NCI-H2107 (cell line): Measurements from ENCODE around the gene KMT2B.
"Not testable (repeated sequence)": the region's sequence is repeated elsewhere in the genome, so short reads cannot be mapped to it uniquely, and the experiment has no call there.

Experiments used
- DNase-seq: peaks from one replicate; lab custom pipeline; 2025; lab: John Stamatoyannopoulos, UW

KMT2B gene

DNA sequence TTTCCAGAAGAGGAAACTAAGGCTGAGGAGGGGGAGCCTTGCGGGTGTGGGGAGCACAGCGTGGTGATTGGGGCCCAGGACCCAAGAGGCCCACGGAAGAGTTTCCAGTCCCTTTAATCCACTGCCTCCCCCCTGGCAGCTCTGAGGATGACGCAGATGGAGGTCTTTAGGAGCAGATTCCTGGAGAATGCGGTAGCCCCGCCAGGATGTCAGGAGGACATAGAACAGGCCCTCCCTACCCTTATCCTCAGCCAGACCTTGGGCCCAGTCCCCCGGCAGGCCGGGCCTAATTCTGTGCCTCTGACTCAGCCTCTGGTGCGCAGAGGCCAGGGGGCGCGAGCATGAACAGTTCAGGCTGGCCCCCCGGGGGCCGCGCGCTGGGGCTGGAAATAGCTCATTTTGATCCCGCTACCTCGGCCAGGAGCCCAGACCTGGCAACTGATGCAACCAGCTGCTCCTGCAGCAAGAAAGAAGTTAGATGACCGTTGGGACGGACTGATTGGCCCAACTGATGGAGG lies 39.5 kb downstream of the KMT2B start:
- no peak for DNase-seq

DNA sequence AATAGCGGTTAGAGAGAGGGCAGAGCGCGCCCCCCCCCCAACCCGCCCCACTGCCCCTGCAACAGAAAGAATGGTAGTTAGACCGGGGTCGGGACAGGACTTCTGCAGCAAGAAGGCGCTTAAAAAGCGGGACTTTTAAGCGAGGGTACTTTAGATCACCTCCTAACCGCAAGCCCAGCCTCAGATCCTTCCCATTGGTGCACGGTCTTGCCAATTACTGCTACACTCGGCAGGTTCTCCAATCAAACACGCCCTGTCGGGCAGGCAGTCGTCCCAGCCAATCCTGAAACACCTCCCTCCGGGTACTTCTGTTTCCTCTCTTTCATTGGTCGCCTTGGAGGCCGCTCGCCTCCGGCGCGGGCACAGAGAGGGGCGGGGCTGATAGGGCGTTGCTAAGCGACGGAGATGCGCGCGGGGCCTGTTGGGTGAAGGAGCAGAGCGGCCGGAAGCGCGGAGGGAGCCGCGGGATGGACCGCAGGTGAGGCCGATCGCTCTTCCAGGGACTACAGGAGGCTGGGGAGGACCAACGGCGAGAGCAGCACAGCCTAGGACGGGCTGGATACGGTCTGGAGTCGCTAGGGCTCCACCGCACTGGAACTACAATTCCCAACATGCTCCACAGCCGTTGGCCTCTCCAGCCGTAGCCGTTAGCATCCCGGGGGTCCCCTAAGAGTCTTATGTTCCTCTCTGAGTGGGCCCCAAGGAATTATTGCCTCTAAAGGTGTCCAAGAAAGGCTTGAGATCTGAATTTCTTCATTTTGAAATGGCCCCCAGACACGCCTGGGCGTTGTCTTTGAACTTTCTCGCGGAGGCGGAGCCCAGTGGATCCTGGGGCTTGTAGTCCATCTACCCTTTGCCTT lies 40.2 kb downstream of the KMT2B start, which contains the start of gene PROSER3:
PROSER3 (plus strand) TSS at position 428 of the 860 bp plus-strand sequence; CDS start at position 468, 40 bp downstream.
- DNase-seq: peak; percentile 95

GRCh38 chr19:35759697-35760096 lies 41.9 kb downstream of the KMT2B start:
- no peak for DNase-seq

- DNase-seq: no peak
Observed at GRCh38 chr19:35760711-35761349, 43.0 kb downstream of the KMT2B start.

GRCh38 chr19:35764432-35765315 lies 46.9 kb downstream of the KMT2B start:
- no peak for DNase-seq

GRCh38 chr19:35766571-35767104 lies 48.8 kb downstream of the KMT2B start:
- no peak for DNase-seq

- no peak for DNase-seq
Observed at GRCh38 chr19:35767288-35768081, 49.7 kb downstream of the KMT2B start.

DNA sequence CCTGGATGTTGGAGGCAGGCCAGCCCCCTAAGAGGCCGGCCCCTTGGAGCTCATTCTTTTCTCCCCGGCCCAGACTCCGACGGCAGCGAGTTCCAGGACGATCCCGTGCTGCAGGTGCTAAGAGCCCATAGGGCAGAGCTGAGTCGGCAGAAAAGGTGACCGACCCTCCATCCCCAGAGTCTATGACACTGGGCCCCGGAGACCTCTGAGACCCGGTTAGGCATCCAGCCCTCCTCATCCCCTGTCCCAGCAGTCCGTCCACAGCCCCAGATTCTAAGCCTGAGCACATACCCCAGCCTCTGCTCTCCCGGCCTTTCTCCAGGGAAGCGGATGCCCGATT lies 50.2 kb downstream of the KMT2B start:
- no peak for DNase-seq

GRCh38 chr19:35772362-35772761 lies 54.6 kb downstream of the KMT2B start:
- not testable (repeated sequence) for DNase-seq

- DNase-seq: no peak
Observed at GRCh38 chr19:35773020-35773806, 55.4 kb downstream of the KMT2B start.

DNA sequence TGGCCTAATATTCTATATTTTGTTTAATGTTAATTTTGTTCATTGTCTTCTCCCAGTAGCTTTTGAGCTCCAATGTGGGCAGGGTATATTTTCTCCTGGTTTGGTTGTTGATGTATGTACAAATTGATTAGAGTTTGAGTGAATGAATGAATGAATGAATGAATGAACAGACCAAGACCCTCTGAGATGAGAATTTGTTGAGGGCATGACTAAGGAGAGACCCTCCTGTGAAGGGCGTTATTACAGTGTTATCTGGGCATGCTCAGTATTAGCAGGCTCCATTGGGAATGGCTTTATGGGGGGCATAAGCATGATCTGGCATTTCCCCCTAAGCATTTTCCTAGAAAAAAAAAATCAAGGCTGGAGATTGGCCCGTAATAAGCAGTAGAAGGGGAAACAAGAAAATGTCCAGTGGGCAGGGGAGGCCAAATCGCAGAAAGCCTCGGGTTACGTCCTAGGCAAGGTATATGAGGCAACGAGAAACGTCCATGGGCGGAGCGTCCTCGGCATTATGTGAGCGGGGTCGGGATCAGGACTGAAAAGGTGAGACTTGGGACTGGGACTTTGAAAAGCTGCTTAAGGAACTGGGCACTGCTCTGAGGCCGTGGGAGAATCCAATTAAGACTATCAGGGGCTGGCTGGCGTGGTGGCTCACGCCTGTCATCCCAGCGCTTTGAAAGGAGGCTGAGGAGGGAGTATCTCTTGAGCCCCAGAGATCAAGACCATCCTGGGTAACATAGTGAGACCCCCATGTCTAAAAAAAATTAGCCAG lies 56.7 kb downstream of the KMT2B start:
- no peak for DNase-seq

GRCh38 chr19:35775046-35775297 lies 57.2 kb downstream of the KMT2B start:
- no peak for DNase-seq

GRCh38 chr19:35775298-35776101 lies 57.7 kb downstream of the KMT2B start, which contains the start of gene ARHGAP33:
Gene ARHGAP33, plus strand, starts transcription at chr19:35775564. Its CDS starts 95 bp downstream, at chr19:35775659.
- peak; percentile 99 for DNase-seq

DNA sequence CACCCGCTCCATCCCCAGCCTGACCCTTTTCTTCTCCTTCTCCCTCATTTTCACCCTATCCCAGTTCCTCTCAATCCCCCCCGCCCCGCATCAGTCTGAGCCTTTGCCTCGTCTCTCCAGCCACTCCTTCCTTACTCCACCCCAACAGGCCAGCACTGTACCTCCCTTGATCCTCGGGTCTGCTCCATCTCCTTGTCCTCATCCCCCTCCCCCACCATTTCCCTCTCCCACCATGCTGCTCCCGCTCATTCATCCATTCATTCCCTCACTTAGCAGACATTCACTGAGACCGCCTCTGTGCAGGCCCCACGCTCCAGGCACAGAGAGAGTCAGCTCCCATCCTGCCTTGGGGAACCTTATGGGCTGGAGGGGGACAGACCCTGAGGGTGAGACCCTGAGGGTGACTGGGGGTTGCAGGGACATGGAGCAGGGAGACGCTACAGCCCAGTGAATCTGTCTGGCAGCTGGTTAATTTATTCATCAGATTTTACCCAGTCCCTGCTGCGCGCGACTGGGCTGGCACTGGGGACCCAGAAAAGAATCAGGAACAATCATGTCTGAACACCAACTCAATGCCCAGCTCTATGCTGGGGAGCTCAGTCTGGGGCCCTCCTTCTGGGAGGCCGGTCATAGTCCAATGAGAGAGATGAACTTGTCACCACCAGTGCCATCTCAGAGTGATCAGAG lies 58.4 kb downstream of the KMT2B start:
- DNase-seq: no peak

- no peak for DNase-seq
Observed at GRCh38 chr19:35777086-35777841, 59.5 kb downstream of the KMT2B start.

DNA sequence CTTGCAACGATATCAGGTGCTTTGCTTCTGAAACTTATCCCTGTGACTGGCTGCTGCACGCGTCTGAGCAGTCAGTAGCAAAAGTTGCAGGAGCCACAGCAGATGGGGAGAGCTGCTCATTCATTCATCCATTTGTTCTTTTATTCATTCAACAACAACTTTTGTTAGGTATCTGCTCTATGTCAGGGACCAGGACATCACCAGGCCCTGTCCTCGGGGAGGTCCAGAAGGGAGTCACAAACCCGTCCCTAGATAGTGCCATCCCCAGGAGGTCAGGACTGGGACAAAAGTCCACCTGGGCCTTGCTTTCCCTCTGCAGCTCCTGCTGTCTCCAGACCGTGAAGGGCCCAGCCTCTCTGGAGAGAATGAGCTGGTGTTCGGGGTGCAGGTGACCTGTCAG lies 60.2 kb downstream of the KMT2B start:
- DNase-seq: no peak

DNA sequence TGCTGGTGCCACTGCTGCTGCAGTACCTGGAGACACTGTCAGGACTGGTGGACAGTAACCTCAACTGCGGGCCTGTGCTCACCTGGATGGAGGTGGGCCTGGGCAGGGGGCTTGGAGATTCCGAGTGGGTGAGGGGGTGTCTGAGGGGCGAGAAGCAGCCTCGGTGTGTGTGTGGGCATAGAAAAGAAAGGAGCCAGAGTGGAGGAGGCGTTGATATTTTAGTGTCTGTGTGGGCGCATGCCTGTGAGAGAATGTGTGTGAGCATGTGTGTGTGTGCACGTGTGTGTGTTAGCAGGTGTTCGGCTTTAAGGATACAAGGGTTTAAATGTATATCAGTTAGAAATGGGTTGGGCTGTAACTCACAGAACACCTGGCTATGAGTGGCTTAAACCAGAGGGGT lies 61.2 kb downstream of the KMT2B start:
- no peak for DNase-seq
